NCI-H226 (cell line): ENCODE results near the gene GAB2.
A peak's percentile ranks its signal among the peaks of the same experiment; 100 is the strongest.
"Not testable (repeated sequence)": the region's sequence is repeated elsewhere in the genome, so short reads cannot be mapped to it uniquely, and the experiment has no call there.

Experiments
- DNase-seq: peaks from one replicate; pipeline ENCODE4 v3.0.0-alpha.2; 2015

The GAB2 gene

DNA sequence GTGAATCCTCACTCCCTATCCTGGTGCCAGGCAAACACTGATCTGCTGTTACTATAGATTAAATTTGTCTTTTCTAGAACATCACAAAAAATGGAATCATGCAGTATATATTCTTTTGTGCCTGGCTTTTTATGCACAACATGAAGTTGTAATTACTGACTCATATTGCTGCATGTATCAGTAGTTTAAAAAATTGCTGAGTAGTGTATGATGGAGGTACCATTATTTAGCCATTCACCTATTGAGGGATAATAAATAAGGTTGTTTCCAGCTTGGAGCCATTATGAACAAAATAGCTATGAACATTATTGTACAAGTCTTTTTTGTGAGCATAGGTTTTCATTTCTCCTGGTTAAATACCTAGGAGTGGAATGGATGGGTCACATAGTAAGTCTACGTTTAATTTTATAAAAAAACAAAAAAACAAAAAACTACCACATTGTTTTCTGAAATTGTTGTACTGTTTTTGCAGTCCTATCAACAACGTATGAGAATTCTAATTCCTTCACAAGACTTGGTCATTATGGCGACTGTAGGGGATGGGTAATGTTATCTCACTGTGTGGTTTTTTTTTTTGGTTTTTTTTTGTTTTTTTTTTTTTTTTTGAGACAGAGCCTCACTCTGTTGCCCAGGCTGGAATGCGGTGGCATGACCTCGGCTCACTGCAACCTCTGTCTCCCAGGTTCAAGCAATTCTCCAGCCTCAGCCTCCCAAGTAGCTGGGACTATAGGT lies 117.3 kb downstream of the GAB2 start:
- no peak for DNase-seq

DNA sequence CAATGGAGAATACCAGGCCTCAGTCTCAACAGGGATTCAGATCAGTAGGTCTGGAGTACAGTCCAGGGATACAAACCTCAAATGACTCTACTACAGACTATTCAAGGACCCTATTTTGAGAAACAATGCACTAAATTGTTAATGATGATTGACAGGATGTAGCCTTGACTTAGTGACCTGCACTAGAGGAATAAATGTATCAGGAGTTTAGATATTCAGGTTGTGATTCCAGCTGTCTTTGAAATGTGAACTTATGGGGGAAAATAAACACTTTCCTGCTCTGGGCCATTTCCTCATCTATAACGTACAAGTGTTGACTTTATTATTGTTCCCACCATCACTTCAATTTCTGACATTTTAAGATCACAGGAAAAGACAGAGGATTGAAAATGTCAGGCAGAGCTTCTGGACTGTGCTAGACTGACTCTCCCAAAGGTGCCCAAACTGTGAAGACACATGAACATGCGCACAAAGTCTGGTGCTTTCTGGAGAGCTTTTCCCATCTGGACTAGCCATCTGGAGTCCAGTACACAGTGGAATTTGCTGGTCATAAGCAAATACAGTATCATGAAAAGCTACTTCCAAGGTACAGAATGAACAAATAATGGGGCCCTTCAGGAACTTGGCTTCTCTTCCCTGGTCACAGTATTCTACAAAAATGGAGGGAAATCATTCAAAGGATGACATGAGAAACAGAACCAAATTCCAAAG lies 118.5 kb downstream of the GAB2 start:
- no peak for DNase-seq

DNA sequence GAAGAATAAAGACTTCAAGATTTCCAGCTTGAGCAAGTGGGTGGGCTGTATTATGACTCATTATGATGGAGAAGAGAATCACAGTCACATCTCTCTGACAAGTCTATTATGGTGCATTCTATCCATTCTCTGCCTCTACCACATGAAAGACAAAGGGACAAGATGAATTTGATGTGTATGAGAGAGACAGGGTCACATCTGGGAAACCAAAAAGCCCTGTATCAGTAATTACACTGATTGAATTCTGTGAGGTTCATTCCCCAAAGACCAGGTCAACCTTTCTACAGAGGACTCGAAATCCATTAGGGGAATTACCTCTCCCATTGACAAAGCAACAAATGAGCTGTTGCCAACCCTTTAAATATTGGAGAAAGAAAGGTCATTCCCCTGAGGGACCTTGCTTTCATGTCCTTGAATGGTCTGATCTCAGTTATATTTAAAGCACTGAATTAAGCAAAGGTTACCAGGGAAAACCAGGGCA lies 119.3 kb downstream of the GAB2 start:
- no peak for DNase-seq

- DNase-seq: no peak
Measured at GRCh38 chr11:78295991-78296930, 121.4 kb downstream of the GAB2 start.

GRCh38 chr11:78295347-78295746 lies 122.3 kb downstream of the GAB2 start:
- DNase-seq: no peak

DNA sequence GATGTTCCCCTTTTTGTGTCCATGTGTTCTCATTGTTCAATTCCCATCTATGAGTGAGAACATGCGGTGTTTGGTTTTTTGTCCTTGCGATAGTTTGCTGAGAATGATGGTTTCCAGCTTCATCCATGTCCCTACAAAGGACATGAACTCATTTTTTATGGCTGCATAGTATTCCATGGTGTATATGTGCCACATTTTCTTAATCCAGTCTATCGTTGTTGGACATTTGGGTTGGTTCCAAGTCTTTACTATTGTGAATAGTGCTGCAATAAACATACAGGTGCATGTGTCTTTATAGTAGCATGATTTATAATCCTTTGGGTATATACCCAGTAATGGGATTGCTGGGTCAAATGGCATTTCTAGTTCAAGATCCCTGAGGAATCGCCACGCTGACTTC lies 123.5 kb downstream of the GAB2 start:
- DNase-seq: not testable (repeated sequence)

GRCh38 chr11:78293536-78293935 lies 124.1 kb downstream of the GAB2 start:
- no peak for DNase-seq

- peak; percentile 25 for DNase-seq
Measured at GRCh38 chr11:78292109-78292803, 125.4 kb downstream of the GAB2 start.

DNA sequence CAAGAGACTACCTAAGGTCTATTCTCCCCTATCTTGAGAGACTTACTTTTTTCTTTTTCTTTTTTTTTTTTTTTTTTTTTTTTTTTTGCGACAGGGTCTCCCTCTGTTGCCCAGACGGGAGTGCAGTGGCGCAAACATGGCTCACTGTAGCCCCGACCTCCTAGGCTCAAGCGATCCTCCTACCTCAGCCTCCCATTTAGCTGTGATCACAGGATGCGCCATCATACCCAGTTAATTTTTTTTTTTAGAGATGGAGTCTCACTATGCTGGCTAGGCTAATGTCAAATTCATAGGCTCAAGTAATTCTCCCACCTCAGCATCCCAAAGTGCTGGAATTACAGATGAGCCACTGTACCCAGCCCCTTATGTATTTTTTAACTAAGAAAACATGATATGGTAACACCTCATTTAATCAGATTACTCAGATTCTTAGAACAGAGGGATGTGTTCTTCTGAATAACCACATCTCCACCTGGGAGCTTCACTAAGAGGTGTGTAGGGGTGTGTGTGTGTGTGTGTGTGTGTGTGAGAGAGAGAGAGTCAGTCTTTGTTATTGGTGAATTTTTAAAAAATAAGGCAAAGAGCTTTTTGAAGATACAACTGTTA lies 126.0 kb downstream of the GAB2 start:
- DNase-seq: no peak

DNA sequence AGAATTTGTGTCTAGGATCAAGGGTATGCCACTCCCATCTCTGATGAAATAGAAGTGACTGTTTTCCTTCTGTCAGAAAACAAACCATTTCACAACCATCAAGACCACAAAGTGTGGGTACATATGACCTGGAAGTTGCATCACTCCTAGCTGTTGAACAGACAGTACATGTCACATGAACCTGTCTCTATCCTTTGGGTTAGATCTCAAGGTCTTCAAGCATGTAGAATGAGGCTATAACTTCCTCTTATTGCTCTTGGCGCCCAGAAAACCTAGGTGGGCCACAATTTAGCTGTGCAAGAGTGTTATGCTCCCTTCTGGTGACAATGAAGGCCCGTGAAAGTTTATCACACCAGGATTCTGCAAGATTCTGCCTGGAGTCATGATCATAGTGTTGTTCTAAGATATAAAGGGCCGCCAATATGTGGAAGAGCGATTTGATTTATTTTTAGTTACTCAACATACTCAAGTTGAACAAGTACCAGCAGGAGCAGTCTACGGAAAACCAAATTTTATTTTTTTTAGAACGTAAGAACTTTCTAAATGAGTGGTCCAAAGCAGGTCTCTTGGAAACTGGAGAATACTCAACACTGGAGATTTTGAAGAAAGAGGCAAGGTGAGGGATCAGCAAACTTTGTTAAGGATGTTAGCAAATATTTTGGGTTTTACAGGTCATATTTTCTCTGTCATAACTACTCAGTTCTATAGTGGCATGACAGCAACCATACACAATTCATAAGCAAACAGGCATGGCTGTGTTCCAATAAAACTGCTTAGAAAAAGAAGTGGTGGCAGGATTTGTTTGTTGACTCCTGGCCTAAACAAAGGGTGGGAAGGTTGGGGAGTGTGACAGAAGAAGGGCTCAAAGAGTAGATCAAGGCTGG lies 127.1 kb downstream of the GAB2 start:
- DNase-seq: peak; percentile 60

DNA sequence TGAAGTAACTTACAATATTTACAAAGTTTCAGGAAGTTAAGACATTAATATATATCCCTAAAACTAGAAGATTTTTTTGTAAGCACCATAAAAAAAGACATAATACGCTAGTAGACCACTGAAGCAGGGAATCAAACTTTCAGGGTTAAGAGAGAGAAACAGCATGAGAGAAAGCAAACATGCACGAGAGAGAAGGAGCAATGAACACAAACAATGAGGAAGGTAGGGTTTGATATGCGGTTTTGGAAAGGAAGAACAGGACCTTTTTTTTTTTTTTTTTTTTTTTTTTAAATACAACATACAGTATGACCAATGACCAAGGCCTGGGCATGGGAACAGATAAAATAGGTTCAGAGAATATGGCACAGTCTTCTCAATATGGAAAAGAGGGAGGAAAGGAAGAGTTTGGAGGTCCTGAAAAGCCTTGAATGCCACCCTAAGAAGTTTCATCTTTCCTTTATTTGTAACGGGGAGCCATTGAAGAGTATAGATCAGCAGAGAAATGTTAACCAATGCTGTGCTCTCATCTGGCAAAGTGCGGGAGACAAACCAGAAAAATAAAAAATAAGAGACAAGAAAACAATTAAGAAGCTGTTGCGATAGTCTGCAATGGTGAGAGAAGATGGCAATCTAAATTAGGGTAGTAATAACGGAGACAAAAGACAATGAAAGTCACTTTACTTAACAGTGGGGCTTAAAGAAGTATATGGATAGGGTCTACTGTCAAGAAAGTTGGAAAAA lies 127.9 kb downstream of the GAB2 start:
- no peak for DNase-seq

GRCh38 chr11:78284260-78284659 lies 133.4 kb downstream of the GAB2 start:
- DNase-seq: no peak

DNA sequence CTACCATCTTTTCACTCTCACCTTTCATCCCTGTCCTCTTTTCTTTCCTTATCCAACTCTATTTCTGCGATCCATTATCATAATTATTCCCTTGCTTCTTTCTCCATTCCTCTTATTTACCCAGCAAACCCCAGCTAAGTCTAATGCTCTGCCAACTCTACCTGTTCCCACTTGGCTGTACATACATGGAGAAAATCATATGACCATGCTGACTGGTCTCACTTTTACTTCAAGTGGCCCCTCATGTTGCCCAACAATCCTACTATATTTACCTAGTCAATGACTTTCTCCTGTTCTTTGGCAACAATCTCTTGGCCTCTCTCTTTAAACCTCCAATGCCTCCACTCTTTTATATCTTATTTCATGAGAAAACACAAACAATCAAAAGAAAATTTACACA lies 134.8 kb downstream of the GAB2 start:
- no peak for DNase-seq

GRCh38 chr11:78281511-78281910 lies 136.1 kb downstream of the GAB2 start:
- DNase-seq: no peak

DNA sequence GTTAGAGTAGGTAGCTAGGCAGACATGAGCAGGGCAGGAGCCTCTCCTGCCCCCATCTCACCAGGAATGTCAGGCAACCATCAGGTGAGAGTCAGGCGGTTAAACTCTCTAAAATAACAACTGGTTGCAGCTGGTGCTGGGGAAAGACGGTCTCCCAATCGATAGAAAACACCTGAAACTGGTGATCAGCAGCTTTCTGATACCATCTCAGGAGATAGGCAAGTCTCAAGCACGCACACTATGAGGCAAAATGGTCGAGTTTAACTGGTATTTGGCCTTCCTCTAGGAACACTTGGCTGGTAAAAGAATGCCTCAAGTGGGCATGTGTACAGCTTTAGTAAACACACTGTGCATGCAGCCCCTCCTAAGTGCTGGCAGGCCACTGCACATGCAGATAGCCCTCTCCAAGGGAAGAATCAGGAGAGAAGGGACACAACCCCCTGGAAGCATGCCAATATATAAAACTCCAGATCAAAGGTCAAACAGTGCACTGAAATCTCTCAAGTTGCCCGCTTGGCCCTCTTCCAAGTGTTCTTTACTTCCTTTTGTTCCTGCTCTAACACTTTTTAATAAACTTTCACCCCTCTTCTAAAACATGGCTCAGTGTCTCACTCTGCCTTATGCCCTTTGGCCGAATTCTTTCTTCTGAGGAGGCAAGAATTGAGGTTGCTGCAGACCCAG lies 140.2 kb downstream of the GAB2 start:
- no peak for DNase-seq

DNA sequence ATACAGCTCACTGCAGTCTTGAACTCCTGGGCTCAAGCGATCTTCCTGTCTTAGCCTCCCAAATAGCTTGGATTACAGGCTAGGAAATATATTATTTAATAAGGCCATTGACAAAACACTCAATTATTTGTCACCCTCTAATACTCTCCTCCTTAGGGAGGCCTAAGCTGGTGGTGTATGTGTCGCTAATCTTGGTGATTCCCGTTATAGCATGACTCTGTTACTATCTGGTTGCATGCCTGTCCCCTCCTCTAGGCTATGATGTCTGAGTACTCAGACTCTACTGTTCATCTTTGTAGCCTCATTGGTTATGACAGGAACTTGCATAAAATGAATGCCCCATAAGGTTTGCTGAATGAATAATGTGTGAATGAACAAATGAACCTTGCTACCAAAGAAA lies 141.3 kb downstream of the GAB2 start:
- DNase-seq: no peak

GRCh38 chr11:78274739-78275138 lies 142.9 kb downstream of the GAB2 start:
- no peak for DNase-seq

- not testable (repeated sequence) for DNase-seq
Measured at GRCh38 chr11:78272625-78273269, 144.9 kb downstream of the GAB2 start.

DNA sequence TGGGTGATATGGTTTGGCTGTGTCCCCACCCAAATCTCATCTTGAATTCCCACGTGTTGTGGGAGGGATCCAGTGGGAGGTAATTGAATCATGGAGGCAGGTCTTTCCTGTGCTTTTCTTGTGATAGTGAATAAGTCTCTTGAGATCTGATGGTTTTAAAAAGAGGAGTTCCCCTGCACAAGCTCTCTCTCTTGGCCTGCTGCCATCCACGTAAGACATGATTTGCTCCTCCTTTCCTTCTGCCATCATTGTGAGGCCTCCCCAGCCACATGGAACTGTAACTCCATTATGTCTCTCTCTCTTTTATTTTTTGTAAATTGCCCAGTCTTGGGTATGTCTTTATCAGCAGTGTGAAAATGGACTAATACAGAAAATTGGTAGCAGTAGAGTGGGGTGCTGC lies 145.8 kb downstream of the GAB2 start:
- DNase-seq: not testable (repeated sequence)
